Astrocyte of the cerebellum (primary cell): ENCODE measurements around the gene ATP10D.

Source experiments
- DNase-seq: peaks from one replicate; pipeline ENCODE4 v3.0.0-alpha.2; 2011; ENCODE audit warnings: low read depth
- H3K4me3 ChIP-seq: 2 replicates; pipeline ENCODE4 v1.5.1; 2011; ENCODE audit warnings: mild to moderate bottlenecking, low read depth, low read length, moderate library complexity
- in situ Hi-C: cut with HindIII; loops from 2 replicates; pipeline ENCODE4 v1.10.0; 2017; ENCODE audit warnings: low sequenced_read_pairs
- TF ChIP-seq, protein P1 (sequence below): IDR thresholded peaks from 2 replicates; pipeline ENCODE4 v1.5.1; 2012; ENCODE audit warnings: low read length, low read depth, moderate library complexity, mild to moderate bottlenecking; ENCODE audit errors: missing control alignments

ATP10D gene

GRCh38 chr4:47531954-47532321, 46.9 kb downstream of the ATP10D start:
- DNase-seq = no peak
- TF ChIP-seq, protein P1, sequence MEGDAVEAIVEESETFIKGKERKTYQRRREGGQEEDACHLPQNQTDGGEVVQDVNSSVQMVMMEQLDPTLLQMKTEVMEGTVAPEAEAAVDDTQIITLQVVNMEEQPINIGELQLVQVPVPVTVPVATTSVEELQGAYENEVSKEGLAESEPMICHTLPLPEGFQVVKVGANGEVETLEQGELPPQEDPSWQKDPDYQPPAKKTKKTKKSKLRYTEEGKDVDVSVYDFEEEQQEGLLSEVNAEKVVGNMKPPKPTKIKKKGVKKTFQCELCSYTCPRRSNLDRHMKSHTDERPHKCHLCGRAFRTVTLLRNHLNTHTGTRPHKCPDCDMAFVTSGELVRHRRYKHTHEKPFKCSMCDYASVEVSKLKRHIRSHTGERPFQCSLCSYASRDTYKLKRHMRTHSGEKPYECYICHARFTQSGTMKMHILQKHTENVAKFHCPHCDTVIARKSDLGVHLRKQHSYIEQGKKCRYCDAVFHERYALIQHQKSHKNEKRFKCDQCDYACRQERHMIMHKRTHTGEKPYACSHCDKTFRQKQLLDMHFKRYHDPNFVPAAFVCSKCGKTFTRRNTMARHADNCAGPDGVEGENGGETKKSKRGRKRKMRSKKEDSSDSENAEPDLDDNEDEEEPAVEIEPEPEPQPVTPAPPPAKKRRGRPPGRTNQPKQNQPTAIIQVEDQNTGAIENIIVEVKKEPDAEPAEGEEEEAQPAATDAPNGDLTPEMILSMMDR = no peak
- in situ Hi-C loops = no loop called here
- no peak overlapping the region for H3K4me3 ChIP-seq

DNA sequence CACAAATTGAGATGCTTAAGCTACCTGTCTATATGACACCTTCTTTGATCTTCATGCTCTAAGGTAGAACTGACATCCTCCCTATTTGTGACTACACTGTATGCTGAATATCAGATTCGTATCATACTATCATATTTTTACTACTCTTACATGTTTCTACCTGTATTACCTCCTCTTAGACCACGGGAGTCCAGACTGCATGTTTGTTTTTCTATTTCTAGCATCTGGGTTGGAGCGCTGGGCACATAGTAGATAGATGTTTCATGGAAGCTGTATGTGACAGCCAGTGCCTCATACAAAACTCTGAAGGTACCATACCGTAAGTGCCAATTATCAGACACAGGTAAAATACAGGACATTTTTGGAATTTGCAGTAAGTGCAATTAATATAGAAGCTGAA, 47.6 kb downstream of the ATP10D start:
- DNase-seq = no peak
- TF ChIP-seq, protein P1 = no peak
- H3K4me3 ChIP-seq = no peak overlapping the region
- in situ Hi-C loops = no loop called here

DNA sequence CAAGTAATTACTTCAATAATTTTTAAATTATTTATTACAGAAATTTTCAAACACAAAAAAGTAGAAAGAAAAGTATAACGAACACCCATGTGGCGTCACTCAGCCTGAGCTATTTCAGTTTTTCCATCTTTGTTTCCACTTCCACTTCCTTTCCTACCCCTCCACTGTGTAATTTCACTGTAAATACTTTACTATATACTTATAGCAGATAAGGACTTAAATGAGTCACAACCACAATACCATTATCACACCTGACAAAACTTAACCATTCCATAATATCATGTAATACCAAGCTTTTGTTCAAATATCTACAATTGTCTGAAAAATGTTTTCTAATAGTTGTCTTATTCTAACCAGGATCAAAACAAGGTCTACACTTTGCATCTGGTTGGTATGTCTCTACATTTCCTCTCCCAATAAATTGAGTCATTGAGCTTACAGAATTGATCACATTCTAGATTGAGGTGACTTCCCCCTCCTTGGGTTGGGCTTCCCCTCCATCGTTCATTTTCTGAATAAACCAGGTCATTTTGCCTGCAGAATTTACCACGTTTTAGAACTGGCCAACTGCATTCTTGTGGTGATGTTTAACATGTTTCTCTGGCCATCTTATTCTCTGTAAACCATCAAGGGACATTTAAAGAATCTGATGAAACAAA, 48.7 kb downstream of the ATP10D start:
- H3K4me3 ChIP-seq = no peak overlapping the region
- no peak for DNase-seq
- in situ Hi-C loops = no loop called here
- TF ChIP-seq, protein P1 = no peak

GRCh38 chr4:47534772-47535171, 49.7 kb downstream of the ATP10D start:
- in situ Hi-C loops = no loop called here
- TF ChIP-seq, protein P1 = no peak
- no peak overlapping the region for H3K4me3 ChIP-seq
- DNase-seq = no peak

DNA sequence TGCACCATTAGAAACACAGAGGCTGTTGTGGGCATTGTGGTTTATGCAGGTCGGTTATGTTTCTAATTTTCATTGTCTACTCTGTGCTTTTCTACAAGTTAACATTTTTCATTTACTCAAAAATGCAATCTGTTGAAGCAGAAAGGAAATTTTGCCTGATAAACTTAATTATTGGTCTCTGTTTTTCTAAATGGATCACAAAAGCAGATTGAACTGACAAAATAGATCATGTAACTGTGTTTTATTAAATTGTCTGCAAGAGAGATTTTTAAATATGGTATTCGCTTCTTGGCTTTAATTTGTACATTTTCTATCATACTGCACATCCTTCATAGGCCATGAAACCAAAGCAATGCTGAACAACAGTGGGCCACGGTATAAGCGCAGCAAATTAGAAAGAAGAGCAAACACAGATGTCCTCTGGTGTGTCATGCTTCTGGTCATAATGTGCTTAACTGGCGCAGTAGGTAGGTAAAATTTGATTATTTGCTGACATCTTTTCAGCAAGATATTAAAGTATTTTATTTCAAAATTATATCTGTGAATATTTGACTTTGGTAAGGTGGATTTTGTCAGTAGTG, 50.6 kb downstream of the ATP10D start:
- TF ChIP-seq, protein P1 = no peak
- in situ Hi-C loops = no loop called here
- no peak for DNase-seq
- no peak overlapping the region for H3K4me3 ChIP-seq

GRCh38 chr4:47536966-47537365, 51.9 kb downstream of the ATP10D start:
- TF ChIP-seq, protein P1 = no peak
- in situ Hi-C loops = no loop called here
- H3K4me3 ChIP-seq = no peak overlapping the region
- DNase-seq = no peak
